ENCODE data around the gene ACBD4.
"Not testable (repeated sequence)": the region's sequence is repeated elsewhere in the genome, so short reads cannot be mapped to it uniquely, and the experiment has no call there.

ACBD4 gene

DNA sequence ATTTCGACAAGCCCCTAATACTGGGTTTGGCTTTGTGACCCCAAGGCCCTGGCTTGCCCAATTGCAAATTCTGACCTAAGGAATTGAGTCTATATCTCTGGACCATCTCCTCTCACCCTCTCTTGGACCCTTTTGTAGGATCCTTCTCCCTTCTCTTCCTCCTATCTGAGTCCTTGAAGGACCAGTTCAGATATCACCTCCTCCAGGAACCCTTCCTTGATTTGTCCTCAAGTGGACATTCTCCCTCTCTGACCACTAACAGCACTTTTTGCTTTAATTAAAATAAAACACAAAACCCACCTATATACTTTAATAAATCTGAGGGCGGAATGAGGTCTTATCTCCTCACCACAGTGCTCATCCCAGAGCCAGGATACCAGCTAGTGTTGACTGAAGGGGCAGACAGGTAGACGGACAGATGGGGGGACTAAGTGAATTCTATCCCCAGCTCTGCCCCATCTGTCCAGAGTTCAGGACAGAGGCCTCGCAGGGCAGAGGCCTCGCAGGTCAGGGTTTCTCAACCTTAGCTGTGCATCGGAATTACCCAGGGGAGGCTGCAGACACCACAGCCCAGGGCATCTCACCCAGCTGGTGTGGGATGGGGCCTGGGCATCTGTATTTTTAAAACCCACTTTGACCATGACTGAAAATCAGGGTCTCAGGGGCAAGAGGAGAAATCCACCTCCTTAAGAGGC lies 12.3 kb upstream of the ACBD4 start:
- H4K20me1 ChIP-seq (ENCODE audit: control insufficient read depth, insufficient read depth, low read depth, low read length): no peaks in the 10 kb centered on the region
- H3K36me3 ChIP-seq (ENCODE audit: control insufficient read depth, low read length): no peaks in the 10 kb centered on the region
- H3K4me3 ChIP-seq (ENCODE audit: low read length): no peak overlapping the region
- H3K27me3 ChIP-seq (ENCODE audit: control insufficient read depth, low read length): no peaks in the 10 kb centered on the region
- H3K4me2 ChIP-seq (ENCODE audit: low read length): no peak overlapping the region
- no peaks in the 10 kb centered on the region for H3K9me3 ChIP-seq (ENCODE audit: control insufficient read depth, insufficient read depth, low read length)
- H3K27ac ChIP-seq (ENCODE audit: low read depth, low read length): no peak overlapping the region
- H3K4me1 ChIP-seq (ENCODE audit: control insufficient read depth, low read length): no peaks in the 10 kb centered on the region
- no peaks in the 10 kb centered on the region for H3K9me2 ChIP-seq (replicated peaks; ENCODE audit: control insufficient read depth, low read length)
- H3F3A ChIP-seq (ENCODE audit: control insufficient read depth, insufficient read depth): no peaks in the 10 kb centered on the region
- H3K79me2 ChIP-seq (ENCODE audit: control insufficient read depth, low read length): no peaks in the 10 kb centered on the region
- TF ChIP-seq CTCF (IDR thresholded peaks at IDR 0.05; ENCODE audit: low read depth, low read length, poor library complexity, severe bottlenecking) (no peak), EZH2phosphoT487 (IDR thresholded peaks at IDR 0.05; ENCODE audit: borderline replicate concordance, low read length) (no peak)

GRCh38 chr17:45123930-45124796 lies 11.3 kb upstream of the ACBD4 start:
- Histone ChIP-seq H3K9me2 (replicated peaks; ENCODE audit: control insufficient read depth, low read length) (no peaks in the 10 kb centered on the region), H4K20me1 (ENCODE audit: control insufficient read depth, insufficient read depth, low read depth, low read length) (no peaks in the 10 kb centered on the region), H3F3A (ENCODE audit: control insufficient read depth, insufficient read depth) (no peaks in the 10 kb centered on the region), H3K4me2 (ENCODE audit: low read length) (no peak overlapping the region), H3K9me3 (ENCODE audit: control insufficient read depth, insufficient read depth, low read length) (no peaks in the 10 kb centered on the region), H3K27ac (ENCODE audit: low read depth, low read length) (no peak overlapping the region), H3K79me2 (ENCODE audit: control insufficient read depth, low read length) (no peaks in the 10 kb centered on the region), H3K36me3 (ENCODE audit: control insufficient read depth, low read length) (no peaks in the 10 kb centered on the region), H3K27me3 (ENCODE audit: control insufficient read depth, low read length) (no peaks in the 10 kb centered on the region), H3K4me3 (ENCODE audit: low read length) (no peak overlapping the region), H3K4me1 (ENCODE audit: control insufficient read depth, low read length) (no peaks in the 10 kb centered on the region)
- TF ChIP-seq EZH2phosphoT487 (IDR thresholded peaks at IDR 0.05; ENCODE audit: borderline replicate concordance, low read length) (no peak), CTCF (IDR thresholded peaks at IDR 0.05; ENCODE audit: low read depth, low read length, poor library complexity, severe bottlenecking) (no peak)

- H3K9me2 ChIP-seq (replicated peaks; ENCODE audit: control insufficient read depth, low read length); H4K20me1 ChIP-seq (ENCODE audit: control insufficient read depth, insufficient read depth, low read depth, low read length); H3K27ac ChIP-seq (ENCODE audit: low read depth, low read length); H3K4me3 ChIP-seq (ENCODE audit: low read length); H3K36me3 ChIP-seq (ENCODE audit: control insufficient read depth, low read length); H3K9me3 ChIP-seq (ENCODE audit: control insufficient read depth, insufficient read depth, low read length); H3K4me1 ChIP-seq (ENCODE audit: control insufficient read depth, low read length); H3K27me3 ChIP-seq (ENCODE audit: control insufficient read depth, low read length); H3K4me2 ChIP-seq (ENCODE audit: low read length); H3K79me2 ChIP-seq (ENCODE audit: control insufficient read depth, low read length); H3F3A ChIP-seq (ENCODE audit: control insufficient read depth, insufficient read depth): not testable (repeated sequence)
These were observed 10.7 kb upstream of the ACBD4 start for GRCh38 chr17:45124797-45125122.

DNA sequence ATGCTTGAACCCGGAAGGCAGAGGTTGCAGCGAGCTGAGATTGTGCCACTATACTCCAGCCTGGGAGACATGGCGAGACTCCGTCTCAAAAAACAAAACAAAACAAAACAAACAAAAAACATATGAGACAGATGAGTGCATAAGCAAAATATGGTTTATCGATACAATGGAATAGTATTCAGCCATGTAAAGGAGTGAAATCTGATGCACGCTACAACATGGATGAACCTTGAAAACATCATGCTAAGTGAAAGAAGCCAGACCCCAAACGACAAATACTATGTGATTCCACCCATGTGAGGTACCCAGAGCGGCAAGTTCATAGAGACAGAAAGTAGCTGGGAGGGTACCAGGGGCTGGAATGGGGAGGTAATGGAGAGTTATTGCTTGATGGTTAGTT lies 10.0 kb upstream of the ACBD4 start:
- Histone ChIP-seq H3F3A (ENCODE audit: control insufficient read depth, insufficient read depth) (no peaks in the 10 kb centered on the region), H3K4me3 (ENCODE audit: low read length) (no peak overlapping the region), H3K4me1 (ENCODE audit: control insufficient read depth, low read length) (no peaks in the 10 kb centered on the region), H3K36me3 (ENCODE audit: control insufficient read depth, low read length) (no peaks in the 10 kb centered on the region), H3K4me2 (ENCODE audit: low read length) (no peak overlapping the region), H4K20me1 (ENCODE audit: control insufficient read depth, insufficient read depth, low read depth, low read length) (no peaks in the 10 kb centered on the region), H3K27me3 (ENCODE audit: control insufficient read depth, low read length) (peaks cover 6% of the 10 kb centered on the region; the same call in 1 of the 2 replicates), H3K79me2 (ENCODE audit: control insufficient read depth, low read length) (no peaks in the 10 kb centered on the region), H3K27ac (ENCODE audit: low read depth, low read length) (no peak overlapping the region), H3K9me2 (replicated peaks; ENCODE audit: control insufficient read depth, low read length) (no peaks in the 10 kb centered on the region), H3K9me3 (ENCODE audit: control insufficient read depth, insufficient read depth, low read length) (no peaks in the 10 kb centered on the region)
- TF ChIP-seq EZH2phosphoT487 (IDR thresholded peaks at IDR 0.05; ENCODE audit: borderline replicate concordance, low read length) (no peak), CTCF (IDR thresholded peaks at IDR 0.05; ENCODE audit: low read depth, low read length, poor library complexity, severe bottlenecking) (no peak)

Measured in DOHH2 (cell line).